GM12891 (cell line): ENCODE measurements around the gene ARFRP1.

ENCODE experiments used
- POLR2A ChIP-seq: IDR thresholded peaks from 2 replicates; pipeline ENCODE4 v1.6.1; 2011; ENCODE audit warnings: low read depth, low read length, control low read depth
- POLR2AphosphoS5 ChIP-seq: IDR thresholded peaks from 2 replicates; pipeline ENCODE4 v1.6.1; 2011; ENCODE audit warnings: low read depth, low read length, control low read depth

DNA sequence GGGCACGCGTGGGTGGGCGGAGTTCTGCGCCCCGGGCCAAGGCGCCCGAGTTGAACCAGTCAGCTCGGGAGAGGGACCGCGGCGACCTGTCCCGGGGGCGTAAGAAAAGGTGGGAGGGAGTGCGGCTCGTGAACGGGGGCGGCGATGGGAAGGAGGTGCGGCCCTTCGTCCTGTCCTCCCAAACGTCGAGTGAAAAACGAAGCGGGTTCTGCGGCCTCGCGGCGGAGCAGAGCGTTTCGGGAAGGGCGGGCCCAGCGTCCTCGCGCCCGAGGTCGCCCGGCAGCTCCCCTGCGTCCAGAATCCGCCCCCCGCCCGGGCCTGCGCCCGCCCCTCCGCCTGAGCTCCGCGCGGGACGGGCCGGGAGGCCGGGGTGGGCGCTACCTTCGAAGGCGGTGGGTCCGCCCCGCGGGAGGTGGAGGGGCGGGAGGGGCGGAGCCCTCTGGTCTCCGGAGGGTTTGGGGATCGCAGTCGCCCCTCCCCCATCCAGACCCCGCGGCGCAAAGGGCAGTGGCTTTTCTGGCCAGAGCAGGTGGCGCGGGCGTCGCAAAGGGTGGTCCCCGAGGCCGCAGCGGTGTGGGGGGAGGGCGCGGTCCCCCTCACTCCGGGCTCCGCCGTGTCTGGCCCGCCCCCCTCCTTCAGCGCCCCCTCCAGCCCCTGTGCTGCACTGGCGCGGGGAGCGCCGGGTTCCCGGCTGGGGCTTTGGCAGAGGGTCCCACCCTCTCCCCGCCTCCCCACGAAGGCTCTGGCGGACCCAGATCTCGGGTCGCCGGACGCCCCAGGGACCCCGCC, 55.4 kb downstream of the ARFRP1 start:
- no peak for TF ChIP-seq POLR2A
- TF ChIP-seq POLR2AphosphoS5: no peak
